Activated CD4-positive, alpha-beta T cell treated with anti-CD3 and anti-CD28 coated beads, Interleukin-10, Interleukin-2, amounts not matched to agents 100 ng/mL and 50 ng/mL, durations not matched to agents 16 hours and 8 hours (primary cell): ENCODE results near the gene ZNF727.
"Not testable (repeated sequence)": the region's sequence is repeated elsewhere in the genome, so short reads cannot be mapped to it uniquely, and the experiment has no call there.

Experiments used
- DNase-seq: peaks from one replicate; pipeline ENCODE4 v3.0.0-alpha.2; 2020

Gene ZNF727

GRCh38 chr7:64045301-64046040 is at the start of gene ZNF727:
ZNF727 (plus strand) TSS chr7:64045434; CDS start chr7:64045622, 188 bp downstream.
- peak; percentile 0 for DNase-seq

GRCh38 chr7:63998549-63998948 is 46.7 kb upstream of the ZNF727 start, which contains the start of gene ZNF722:
ZNF722 (plus strand) TSS chr7:63998849; CDS start chr7:63998962, 113 bp downstream.
- no peak for DNase-seq

- DNase-seq = not testable (repeated sequence)
Measured at GRCh38 chr7:64015496-64015895, 29.7 kb upstream of the ZNF727 start.

DNA sequence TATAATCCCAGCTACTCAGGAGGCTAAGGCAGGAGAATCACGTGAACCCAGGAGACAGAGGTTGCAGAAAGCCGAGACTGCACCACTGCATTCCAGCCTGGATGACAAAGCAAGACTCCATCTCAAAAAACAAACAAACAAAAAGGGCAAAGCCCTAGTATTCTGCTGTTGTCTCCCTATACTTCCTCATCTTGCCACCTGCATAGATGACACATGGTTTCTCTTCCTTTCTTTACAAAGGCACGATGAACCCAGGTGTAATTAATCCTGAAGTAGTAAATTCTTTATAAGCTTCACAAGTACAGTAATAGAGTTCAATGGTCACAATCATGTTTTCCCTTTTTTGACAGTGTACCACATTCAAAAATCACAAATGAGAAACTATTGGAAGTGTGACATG is 9.8 kb upstream of the ZNF727 start:
- DNase-seq = no peak

GRCh38 chr7:64037095-64037494 is 8.1 kb upstream of the ZNF727 start:
- DNase-seq = no peak

DNA sequence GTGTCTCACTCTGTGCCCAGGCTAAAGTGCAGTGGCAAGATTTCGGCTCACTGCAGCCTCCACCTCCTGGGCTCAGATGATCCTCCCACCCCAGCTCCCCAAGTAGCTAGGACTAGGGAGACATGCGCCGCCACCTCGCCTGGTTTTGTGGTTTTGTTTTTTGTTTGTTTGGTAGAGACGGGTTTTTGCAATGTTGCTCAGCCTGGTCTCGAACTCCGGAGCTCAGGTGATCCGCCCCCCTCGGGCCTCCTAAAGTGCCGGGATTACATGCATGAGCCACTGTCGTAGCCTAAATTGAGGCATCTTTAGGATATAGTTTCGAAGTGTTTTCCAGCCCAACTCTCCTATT is 781 bp downstream of the ZNF727 start:
- no peak for DNase-seq

DNA sequence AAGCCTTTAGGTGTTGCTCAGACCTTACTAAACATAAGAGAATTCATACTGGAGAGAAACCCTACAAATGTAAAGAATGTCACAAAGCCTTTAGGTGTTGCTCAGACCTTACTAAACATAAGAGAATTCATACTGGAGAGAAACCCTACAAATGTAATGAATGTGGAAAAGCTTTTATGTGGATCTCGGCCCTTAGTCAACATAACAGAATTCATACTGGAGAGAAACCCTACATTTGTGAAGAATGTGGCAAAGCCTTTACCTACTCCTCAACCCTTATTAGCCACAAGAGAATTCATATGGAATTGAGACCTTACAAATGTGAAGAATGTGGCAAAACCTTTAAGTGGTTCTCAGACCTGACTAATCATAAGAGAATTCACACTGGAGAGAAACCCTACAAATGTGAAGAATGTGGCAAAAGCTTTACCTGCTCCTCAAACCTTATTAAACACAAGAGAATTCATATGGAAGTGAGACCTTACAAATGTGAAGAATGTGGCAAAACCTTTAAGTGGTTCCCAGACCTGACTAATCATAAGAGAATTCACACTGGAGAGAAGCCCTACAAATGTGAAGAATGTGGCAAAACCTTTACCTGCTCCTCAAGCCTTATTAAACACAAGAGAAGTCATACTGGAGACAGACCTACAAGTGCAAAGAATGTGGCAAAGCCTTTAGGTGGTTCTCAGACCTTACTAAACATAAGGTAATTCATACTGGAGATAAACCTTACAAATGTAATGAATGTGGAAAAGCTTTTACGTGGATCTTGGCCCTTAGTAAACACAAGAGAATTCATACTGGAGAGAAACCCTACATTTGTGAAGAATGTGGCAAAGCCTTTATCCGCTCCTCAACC is 32.8 kb downstream of the ZNF727 start:
- not testable (repeated sequence) for DNase-seq

GRCh38 chr7:64078699-64078994 is 33.4 kb downstream of the ZNF727 start:
- DNase-seq = no peak

- DNase-seq = no peak
Measured at GRCh38 chr7:64087501-64087900, 42.3 kb downstream of the ZNF727 start.

DNA sequence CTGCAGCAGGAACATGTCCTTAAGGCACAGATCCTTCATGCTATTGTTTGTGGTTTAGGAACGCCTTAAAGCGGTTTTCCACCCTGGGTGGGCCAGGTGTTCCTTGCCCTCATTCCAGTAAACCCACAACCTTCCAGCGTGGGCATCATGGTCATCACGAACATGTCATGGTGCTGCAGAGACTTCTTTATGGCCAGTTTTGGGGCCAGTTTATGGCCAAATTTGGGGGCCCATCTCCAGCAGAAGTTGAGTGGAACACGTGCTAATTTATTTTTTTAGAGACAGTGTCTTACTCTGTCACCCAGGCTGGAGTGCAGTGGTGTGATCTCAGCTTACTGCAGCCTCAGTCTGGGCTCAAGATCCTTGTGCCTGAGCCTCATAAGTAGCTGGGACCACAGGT is 43.6 kb downstream of the ZNF727 start:
- DNase-seq = not testable (repeated sequence)
